GM23338 (cell line): ENCODE measurements around the gene NPAS3.

Experiments
- CREB1 ChIP-seq: fragments of 250-450 bp; sonication (Bioruptor Pico); IDR thresholded peaks from 2 replicates; pipeline ENCODE4 v1.5.0; 2020; ENCODE audit warnings: low read depth, mild to moderate bottlenecking, moderate library complexity
- CTCF ChIP-seq, 2 experiments: fragments of 200-600 bp in 1 of 2; sonication (generic) in 1 of 2; conservative IDR thresholded peaks; 2 replicates each; pipeline versions ENCODE4 v1.5.1 to v1.6.1; 2016 to 2017; ENCODE audit warnings: antibody characterized with exemption in 2 of 2, low read depth in 2 of 2, mild to moderate bottlenecking in 2 of 2, moderate library complexity in 1 of 2
- EZH2 ChIP-seq: fragments of 200-600 bp; sonication (generic); IDR thresholded peaks from one replicate; pipeline ENCODE4 v1.8.0; 2017; ENCODE audit warnings: antibody characterized with exemption, mild to moderate bottlenecking, low read depth; ENCODE audit not compliant: unreplicated experiment
- EZH2phosphoT487 ChIP-seq: fragments of 200-600 bp; sonication (generic); IDR thresholded peaks from one replicate; pipeline ENCODE4 v1.8.1; 2018; ENCODE audit warnings: antibody characterized with exemption; ENCODE audit not compliant: unreplicated experiment
- JUNB ChIP-seq: IDR thresholded peaks from one replicate; pipeline ENCODE4 v1.6.1; 2016; ENCODE audit warnings: antibody characterized with exemption; ENCODE audit not compliant: unreplicated experiment
- NANOG ChIP-seq: IDR thresholded peaks from 2 replicates; pipeline ENCODE4 v1.6.1; 2016; ENCODE audit warnings: antibody characterized with exemption, borderline replicate concordance
- POLR2AphosphoS5 ChIP-seq: IDR thresholded peaks from 2 replicates; pipeline ENCODE4 v1.6.1; 2016; ENCODE audit warnings: antibody characterized with exemption, low read depth
- REST ChIP-seq: IDR thresholded peaks from one replicate; pipeline ENCODE4 v1.6.1; 2018; ENCODE audit warnings: antibody characterized with exemption; ENCODE audit not compliant: unreplicated experiment
- STAT1 ChIP-seq: IDR thresholded peaks from one replicate; pipeline ENCODE4 v1.6.1; 2016; ENCODE audit warnings: antibody characterized with exemption; ENCODE audit not compliant: unreplicated experiment
- ZNF331 ChIP-seq: fragments of 250-450 bp; sonication (Bioruptor Pico); IDR thresholded peaks from 2 replicates; pipeline ENCODE4 v1.5.0; 2020; ENCODE audit warnings: low read depth, mild to moderate bottlenecking, moderate library complexity

- no peak for TF ChIP-seq CTCF (conservative IDR thresholded peaks at IDR 0.05; ENCODE audit: low read depth in 2 of 2)
- no peak for TF ChIP-seq POLR2AphosphoS5
- TF ChIP-seq JUNB, result no peak
- no peak for TF ChIP-seq ZNF331 (CRISPR knock-in tag)
- no peak for TF ChIP-seq EZH2
- no peak for TF ChIP-seq STAT1
- no peak for TF ChIP-seq REST
- no peak for TF ChIP-seq EZH2phosphoT487
- no peak for TF ChIP-seq CREB1
- no peak for TF ChIP-seq NANOG
Observed at GRCh38 chr14:33793398-33794110, 854.9 kb downstream of the NPAS3 start.
